ENCODE measurements around the gene ERCC6.

GRCh38 chr10:49498425-49498824 lies 40.5 kb downstream of the ERCC6 start:
- no peak for TF ChIP-seq EZH2phosphoT487 (IDR thresholded peaks at IDR 0.05; ENCODE audit: borderline replicate concordance, low read length)
- TF ChIP-seq CTCF (IDR thresholded peaks at IDR 0.05; ENCODE audit: low read depth, low read length, poor library complexity, severe bottlenecking) = no peak
